Measurements from ENCODE around the gene HCN1. TPM values are rescaled to one million over a fixed set of nuclear protein-coding genes. Genes with fewer than 3 reads are reported as not detected.
A peak's percentile ranks its signal among the peaks of the same experiment; 100 is the strongest.
"Not testable (repeated sequence)": the region's sequence is repeated elsewhere in the genome, so short reads cannot be mapped to it uniquely, and the experiment has no call there.

HCN1 gene
- total RNA-seq, 2 donors from 2014 or later, result 5.9 to 10.8 TPM

- Mint-ChIP-seq H3K4me3 (no peak overlapping the region), H3K36me3 (ENCODE audit: low read depth) (no peaks in the 10 kb centered on the region), H3K9me3 (no peaks in the 10 kb centered on the region), H3K4me1 (peaks cover 8% of the 10 kb centered on the region), H3K27me3 (ENCODE audit: insufficient read depth) (no peaks in the 10 kb centered on the region), H3K27ac (no peak overlapping the region)
- WGBS, 2 experiments (ENCODE audit: insufficient coverage in 1 of 2, insufficient read length in 1 of 2), result 83 to 100% methylated on average over 1 to 2 of the region's 2 CpGs
- Histone ChIP-seq H3K27ac (ENCODE audit: low read depth, low read length) (no peak overlapping the region), H3K9ac (ENCODE audit: extremely low read depth, low read length, poor library complexity, severe bottlenecking) (no peak overlapping the region), H3K27me3 (ENCODE audit: control insufficient read depth, insufficient read depth, low read length, poor library complexity, severe bottlenecking) (no peaks in the 10 kb centered on the region), H3K9me3 (ENCODE audit: control insufficient read depth, low read length) (no peaks in the 10 kb centered on the region), H3K36me3 (ENCODE audit: control insufficient read depth, insufficient read depth, low read length) (no peaks in the 10 kb centered on the region), H3K4me3 (ENCODE audit: low read length) (no peak overlapping the region), H3K4me1 (ENCODE audit: control insufficient read depth, insufficient read depth, low read length) (no peaks in the 10 kb centered on the region)
- no peak for DNase-seq
- TF ChIP-seq CTCF (conservative IDR thresholded peaks at IDR 0.05), result no peak
Measured at GRCh38 chr5:45484781-45485180, 211.4 kb downstream of the HCN1 start.

- no peaks in the 10 kb centered on the region for H3K4me1 Mint-ChIP-seq
- Histone ChIP-seq H3K4me1 (ENCODE audit: control insufficient read depth, insufficient read depth, low read length) (no peaks in the 10 kb centered on the region), H3K9me3 (ENCODE audit: control insufficient read depth, low read length) (no peaks in the 10 kb centered on the region), H3K27ac (ENCODE audit: low read depth, low read length) (no peak overlapping the region), H3K36me3 (ENCODE audit: control insufficient read depth, insufficient read depth, low read length) (no peaks in the 10 kb centered on the region), H3K27me3 (ENCODE audit: control insufficient read depth, insufficient read depth, low read length, poor library complexity, severe bottlenecking) (no peaks in the 10 kb centered on the region), H3K9ac (ENCODE audit: extremely low read depth, low read length, poor library complexity, severe bottlenecking) (no peak overlapping the region), H3K4me3 (ENCODE audit: low read length) (no peak overlapping the region)
- DNase-seq, result peak; percentile 65
- 79 to 88% methylated on average over 2 to 4 of the region's 4 CpGs for WGBS, 2 experiments (ENCODE audit: insufficient coverage in 1 of 2, insufficient read length in 1 of 2)
- H3K27ac Mint-ChIP-seq, result no peak overlapping the region
- H3K9me3 Mint-ChIP-seq, result no peaks in the 10 kb centered on the region
- H3K4me3 Mint-ChIP-seq, result no peak overlapping the region
- H3K36me3 Mint-ChIP-seq (ENCODE audit: low read depth), result no peaks in the 10 kb centered on the region
- H3K27me3 Mint-ChIP-seq (ENCODE audit: insufficient read depth), result no peaks in the 10 kb centered on the region
- TF ChIP-seq CTCF (conservative IDR thresholded peaks at IDR 0.05), result no peak
Measured at GRCh38 chr5:45454114-45454513, 242.1 kb downstream of the HCN1 start.

GRCh38 chr5:45444856-45445255 is 251.3 kb downstream of the HCN1 start:
- not testable (repeated sequence) for H3K4me1 Mint-ChIP-seq; H3K9me3 ChIP-seq (ENCODE audit: control insufficient read depth, low read length); H3K4me1 ChIP-seq (ENCODE audit: control insufficient read depth, insufficient read depth, low read length); H3K27ac ChIP-seq (ENCODE audit: low read depth, low read length); H3K27me3 Mint-ChIP-seq (ENCODE audit: insufficient read depth); H3K27me3 ChIP-seq (ENCODE audit: control insufficient read depth, insufficient read depth, low read length, poor library complexity, severe bottlenecking); H3K36me3 Mint-ChIP-seq (ENCODE audit: low read depth); H3K9ac ChIP-seq (ENCODE audit: extremely low read depth, low read length, poor library complexity, severe bottlenecking); H3K4me3 ChIP-seq (ENCODE audit: low read length); H3K36me3 ChIP-seq (ENCODE audit: control insufficient read depth, insufficient read depth, low read length); H3K27ac Mint-ChIP-seq; H3K4me3 Mint-ChIP-seq; DNase-seq
- peaks cover 19% of the 10 kb centered on the region for H3K9me3 Mint-ChIP-seq
- WGBS, 2 experiments (ENCODE audit: insufficient coverage in 1 of 2, insufficient read length in 1 of 2), result 91 to 95% methylated on average over 7 to 15 of the region's 15 CpGs

- no peak overlapping the region for H3K4me3 Mint-ChIP-seq
- H3K36me3 Mint-ChIP-seq (ENCODE audit: low read depth), result no peaks in the 10 kb centered on the region
- DNase-seq, result no peak
- H3K4me1 Mint-ChIP-seq, result no peaks in the 10 kb centered on the region
- no peaks in the 10 kb centered on the region for H3K4me1 ChIP-seq (ENCODE audit: control insufficient read depth, insufficient read depth, low read length)
- no peak overlapping the region for H3K27ac Mint-ChIP-seq
- WGBS, 2 experiments (ENCODE audit: insufficient coverage in 1 of 2, insufficient read length in 1 of 2), result 92 to 93% methylated on average over 1 of the region's 1 CpG
- H3K36me3 ChIP-seq (ENCODE audit: control insufficient read depth, insufficient read depth, low read length), result no peaks in the 10 kb centered on the region
- peaks cover 10% of the 10 kb centered on the region for H3K9me3 Mint-ChIP-seq
- TF ChIP-seq CTCF (conservative IDR thresholded peaks at IDR 0.05), result no peak
- no peaks in the 10 kb centered on the region for H3K27me3 Mint-ChIP-seq (ENCODE audit: insufficient read depth)
- H3K9me3 ChIP-seq (ENCODE audit: control insufficient read depth, low read length), result no peaks in the 10 kb centered on the region
- no peak overlapping the region for H3K27ac ChIP-seq (ENCODE audit: low read depth, low read length)
- no peak overlapping the region for H3K9ac ChIP-seq (ENCODE audit: extremely low read depth, low read length, poor library complexity, severe bottlenecking)
- no peak overlapping the region for H3K4me3 ChIP-seq (ENCODE audit: low read length)
- H3K27me3 ChIP-seq (ENCODE audit: control insufficient read depth, insufficient read depth, low read length, poor library complexity, severe bottlenecking), result no peaks in the 10 kb centered on the region
Measured at GRCh38 chr5:45440466-45440865, 255.7 kb downstream of the HCN1 start.
